DND-41 (cell line): Measurements from ENCODE around the gene KLF15.

Source experiments
- ATAC-seq: fragments of 200-7000 bp; cut with Tn5 transposase; 3 replicates; pipeline ENCODE4 v1.9.1; 2021; ENCODE audit warnings: low read depth; ENCODE audit not compliant: insufficient read depth
- DNase-seq: peaks from one replicate; pipeline ENCODE4 v3.0.0-alpha.2; 2020
- H2AFZ ChIP-seq: 2 replicates; pipeline ENCODE4 v1.6.0; 2012; ENCODE audit warnings: low read depth, low read length
- H3K27ac ChIP-seq: 2 replicates; pipeline ENCODE4 v1.5.1; 2012; ENCODE audit warnings: low read length, inconsistent platforms
- H3K27me3 ChIP-seq: fragments of 200-600 bp; sonication (generic); 2 replicates; pipeline ENCODE4 v1.6.0; 2012; ENCODE audit warnings: low read length, mild to moderate bottlenecking, inconsistent platforms; ENCODE audit not compliant: insufficient read depth, poor library complexity
- H3K36me3 ChIP-seq: 2 replicates; pipeline ENCODE4 v1.5.1; 2012; ENCODE audit warnings: low read length, inconsistent platforms; ENCODE audit not compliant: insufficient read depth
- H3K4me1 ChIP-seq: 2 replicates; pipeline ENCODE4 v1.5.1; 2012; ENCODE audit warnings: mild to moderate bottlenecking, low read length; ENCODE audit not compliant: insufficient read depth
- H3K4me2 ChIP-seq: 2 replicates; pipeline ENCODE4 v1.6.0; 2012; ENCODE audit warnings: mild to moderate bottlenecking, moderate library complexity, low read length, inconsistent platforms; ENCODE audit not compliant: insufficient read depth
- H3K4me3 ChIP-seq, 2 experiments: fragments of 200-600 bp in 1 of 2; shearing (Covaris generic) in 1 of 2; 2 replicates each; pipeline ENCODE4 v1.5.1; 2012 to 2016; ENCODE audit warnings: inconsistent platforms in 2 of 2, low read length in 2 of 2, mild to moderate bottlenecking in 2 of 2, low read depth in 1 of 2, moderate library complexity in 1 of 2
- H3K79me2 ChIP-seq: 2 replicates; pipeline ENCODE4 v1.6.0; 2012; ENCODE audit warnings: low read length, inconsistent platforms; ENCODE audit not compliant: insufficient read depth
- H3K9ac ChIP-seq: 2 replicates; pipeline ENCODE4 v1.6.0; 2012; ENCODE audit warnings: low read depth, mild to moderate bottlenecking, inconsistent platforms, low read length, moderate library complexity
- H3K9me3 ChIP-seq: 2 replicates; pipeline ENCODE4 v1.5.1; 2012; ENCODE audit warnings: low read length, moderate library complexity, mild to moderate bottlenecking, inconsistent platforms; ENCODE audit not compliant: insufficient read depth, severe bottlenecking
- H4K20me1 ChIP-seq: 2 replicates; pipeline ENCODE4 v1.6.0; 2012; ENCODE audit warnings: low read length; ENCODE audit not compliant: insufficient read depth
- EZH2 ChIP-seq: IDR thresholded peaks from 3 replicates; pipeline ENCODE4 v1.6.1; 2012; ENCODE audit warnings: borderline replicate concordance, low read depth, mild to moderate bottlenecking, moderate library complexity, low read length, inconsistent platforms; ENCODE audit not compliant: severe bottlenecking
- TF ChIP-seq, protein P1 (sequence below): IDR thresholded peaks from 2 replicates; pipeline ENCODE4 v1.5.1; 2012; ENCODE audit warnings: borderline replicate concordance, low read length, moderate library complexity, mild to moderate bottlenecking; ENCODE audit not compliant: poor library complexity, severe bottlenecking; ENCODE audit errors: extremely low read depth

KLF15 gene

GRCh38 chr3:126350502-126351085 lies 6.6 kb downstream of the KLF15 start:
- no peak for TF ChIP-seq EZH2
- TF ChIP-seq, protein P1, sequence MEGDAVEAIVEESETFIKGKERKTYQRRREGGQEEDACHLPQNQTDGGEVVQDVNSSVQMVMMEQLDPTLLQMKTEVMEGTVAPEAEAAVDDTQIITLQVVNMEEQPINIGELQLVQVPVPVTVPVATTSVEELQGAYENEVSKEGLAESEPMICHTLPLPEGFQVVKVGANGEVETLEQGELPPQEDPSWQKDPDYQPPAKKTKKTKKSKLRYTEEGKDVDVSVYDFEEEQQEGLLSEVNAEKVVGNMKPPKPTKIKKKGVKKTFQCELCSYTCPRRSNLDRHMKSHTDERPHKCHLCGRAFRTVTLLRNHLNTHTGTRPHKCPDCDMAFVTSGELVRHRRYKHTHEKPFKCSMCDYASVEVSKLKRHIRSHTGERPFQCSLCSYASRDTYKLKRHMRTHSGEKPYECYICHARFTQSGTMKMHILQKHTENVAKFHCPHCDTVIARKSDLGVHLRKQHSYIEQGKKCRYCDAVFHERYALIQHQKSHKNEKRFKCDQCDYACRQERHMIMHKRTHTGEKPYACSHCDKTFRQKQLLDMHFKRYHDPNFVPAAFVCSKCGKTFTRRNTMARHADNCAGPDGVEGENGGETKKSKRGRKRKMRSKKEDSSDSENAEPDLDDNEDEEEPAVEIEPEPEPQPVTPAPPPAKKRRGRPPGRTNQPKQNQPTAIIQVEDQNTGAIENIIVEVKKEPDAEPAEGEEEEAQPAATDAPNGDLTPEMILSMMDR: no peak
- H3K9ac ChIP-seq: no peak overlapping the region
- no peaks in the 10 kb centered on the region for H3K9me3 ChIP-seq
- no peaks in the 10 kb centered on the region for H3K79me2 ChIP-seq
- no peak overlapping the region for H2AFZ ChIP-seq
- H3K27me3 ChIP-seq: no peaks in the 10 kb centered on the region
- H3K4me3 ChIP-seq: no peak overlapping the region
- ATAC-seq (no peak), DNase-seq (no peak)
- no peak overlapping the region for H3K27ac ChIP-seq
- no peak overlapping the region for H3K4me2 ChIP-seq
- H3K4me1 ChIP-seq: no peaks in the 10 kb centered on the region
- H3K36me3 ChIP-seq: no peaks in the 10 kb centered on the region
- no peaks in the 10 kb centered on the region for H4K20me1 ChIP-seq

- TF ChIP-seq, protein P1: no peak
- no peak for TF ChIP-seq EZH2
- Histone ChIP-seq H3K9me3 (no peaks in the 10 kb centered on the region), H3K9ac (no peak overlapping the region), H3K4me3 (no peak overlapping the region), H2AFZ (no peak overlapping the region), H3K27ac (no peak overlapping the region), H3K27me3 (no peaks in the 10 kb centered on the region), H3K4me1 (no peaks in the 10 kb centered on the region), H3K4me2 (no peak overlapping the region), H3K79me2 (no peaks in the 10 kb centered on the region), H4K20me1 (no peaks in the 10 kb centered on the region), H3K36me3 (no peaks in the 10 kb centered on the region)
- DNase-seq: no peak
- ATAC-seq: no peak
Measured at GRCh38 chr3:126349611-126350501, 7.4 kb downstream of the KLF15 start.

- H3K4me2 ChIP-seq: no peak overlapping the region
- no peaks in the 10 kb centered on the region for H3K27me3 ChIP-seq
- H3K36me3 ChIP-seq: no peaks in the 10 kb centered on the region
- TF ChIP-seq EZH2: no peak
- TF ChIP-seq, protein P1: no peak
- H3K9ac ChIP-seq: no peak overlapping the region
- ATAC-seq: no peak
- H2AFZ ChIP-seq: no peak overlapping the region
- no peaks in the 10 kb centered on the region for H3K4me1 ChIP-seq
- H3K9me3 ChIP-seq: no peaks in the 10 kb centered on the region
- no peaks in the 10 kb centered on the region for H3K79me2 ChIP-seq
- no peak overlapping the region for H3K4me3 ChIP-seq
- no peak for DNase-seq
- H4K20me1 ChIP-seq: no peaks in the 10 kb centered on the region
- no peak overlapping the region for H3K27ac ChIP-seq
Measured at GRCh38 chr3:126349071-126349470, 8.1 kb downstream of the KLF15 start.
